Omental fat pad (tissue), 4 donors: ENCODE data around the gene ERC2. TPM values are rescaled to one million over a fixed set of nuclear protein-coding genes. Genes with fewer than 3 reads are reported as not detected.

Source experiments
- ATAC-seq: fragments of 150-250 bp; one replicate; pipeline ENCODE4 v1.9.1; 2016; ENCODE audit warnings: mild to moderate bottlenecking, moderate library complexity; ENCODE audit not compliant: low FRiP score
- DNase-seq: peaks from one replicate; pipeline ENCODE4 v3.0.0-alpha.2; 2019; ENCODE audit warnings: low spot score
- total RNA-seq, 4 donors: library from RNA; depleted of rRNA; stranded (reverse); fragments of >200 nt; gene quantifications; one replicate each; pipeline ENCODE4 v1.1.0, GENCODE V29; 2016
- TF ChIP-seq, protein P1 (sequence below), 3 donors: fragments of 450-650 bp; IDR thresholded peaks; one replicate each; pipeline ENCODE4 v1.5.1; 2016 to 2017; ENCODE audit warnings: antibody characterized with exemption in 3 of 3, mild to moderate bottlenecking in 3 of 3, moderate library complexity in 2 of 3

The ERC2 gene
- total RNA-seq, 4 donors from 2014 or later = 0.75 to 4.2 (median 2.3) TPM; not detected in 1

DNA sequence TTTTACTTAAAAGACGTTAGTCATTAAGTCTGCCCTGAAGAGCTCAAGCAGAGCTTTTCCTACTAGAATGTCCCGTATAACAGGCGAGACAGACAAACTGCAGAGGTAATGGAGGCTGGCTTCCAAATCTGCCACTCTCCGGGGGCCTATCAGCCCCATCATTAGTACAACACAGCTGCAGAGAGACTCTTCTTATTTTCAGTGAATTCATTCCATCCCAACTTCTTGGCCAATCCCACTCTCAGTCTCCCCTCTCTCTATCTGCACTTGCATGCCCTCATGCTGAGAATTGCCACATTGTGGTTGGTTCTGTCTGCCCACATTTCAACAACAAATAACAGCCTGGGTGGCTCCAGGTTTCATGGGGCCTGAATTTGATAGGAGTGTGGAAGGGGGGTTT, 412.7 kb downstream of the ERC2 start:
- no peak for ATAC-seq
- TF ChIP-seq, protein P1, sequence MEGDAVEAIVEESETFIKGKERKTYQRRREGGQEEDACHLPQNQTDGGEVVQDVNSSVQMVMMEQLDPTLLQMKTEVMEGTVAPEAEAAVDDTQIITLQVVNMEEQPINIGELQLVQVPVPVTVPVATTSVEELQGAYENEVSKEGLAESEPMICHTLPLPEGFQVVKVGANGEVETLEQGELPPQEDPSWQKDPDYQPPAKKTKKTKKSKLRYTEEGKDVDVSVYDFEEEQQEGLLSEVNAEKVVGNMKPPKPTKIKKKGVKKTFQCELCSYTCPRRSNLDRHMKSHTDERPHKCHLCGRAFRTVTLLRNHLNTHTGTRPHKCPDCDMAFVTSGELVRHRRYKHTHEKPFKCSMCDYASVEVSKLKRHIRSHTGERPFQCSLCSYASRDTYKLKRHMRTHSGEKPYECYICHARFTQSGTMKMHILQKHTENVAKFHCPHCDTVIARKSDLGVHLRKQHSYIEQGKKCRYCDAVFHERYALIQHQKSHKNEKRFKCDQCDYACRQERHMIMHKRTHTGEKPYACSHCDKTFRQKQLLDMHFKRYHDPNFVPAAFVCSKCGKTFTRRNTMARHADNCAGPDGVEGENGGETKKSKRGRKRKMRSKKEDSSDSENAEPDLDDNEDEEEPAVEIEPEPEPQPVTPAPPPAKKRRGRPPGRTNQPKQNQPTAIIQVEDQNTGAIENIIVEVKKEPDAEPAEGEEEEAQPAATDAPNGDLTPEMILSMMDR (IDR thresholded peaks at IDR 0.05) = no peak
- DNase-seq = no peak

DNA sequence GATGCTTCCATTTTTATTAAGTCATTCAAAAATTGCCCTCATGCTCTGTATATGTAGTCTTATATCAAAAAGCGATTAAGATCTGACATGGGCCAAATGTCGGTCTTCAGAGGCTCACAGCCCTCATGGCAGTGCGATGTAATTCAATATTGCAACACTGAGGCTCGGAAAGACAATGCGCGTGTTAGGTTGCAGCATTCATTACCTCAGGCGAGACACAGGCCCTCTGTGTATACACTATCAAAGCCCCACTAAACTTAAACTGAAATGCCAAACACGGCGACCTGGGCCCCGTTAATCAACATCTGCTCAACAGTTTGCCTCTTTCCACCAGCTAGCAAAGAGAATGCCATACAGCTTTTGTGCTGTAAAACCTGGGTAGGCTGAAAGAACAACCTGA, 413.4 kb downstream of the ERC2 start:
- ATAC-seq = no peak
- DNase-seq = no peak
- TF ChIP-seq, protein P1 (IDR thresholded peaks at IDR 0.05) = no peak

DNA sequence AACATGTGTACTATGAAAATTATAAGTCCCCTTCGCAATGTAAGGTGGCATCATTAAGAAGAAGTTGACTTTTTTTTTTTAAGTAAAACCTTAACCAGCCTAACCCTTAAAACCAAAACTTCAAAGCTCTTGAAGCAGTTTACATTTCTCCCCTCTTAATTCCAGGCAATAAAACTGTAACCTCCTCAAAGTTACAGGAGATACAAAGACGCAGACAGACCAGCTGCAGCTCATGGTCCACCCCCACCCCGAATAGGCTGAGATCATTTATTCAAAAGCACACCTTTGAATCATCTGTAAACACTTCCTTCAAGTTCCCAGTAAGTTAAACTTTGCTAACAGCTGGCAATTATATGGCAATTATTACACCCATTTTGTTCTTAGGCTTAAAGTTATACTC, 414.5 kb downstream of the ERC2 start:
- no peak for DNase-seq
- TF ChIP-seq, protein P1 (IDR thresholded peaks at IDR 0.05) = no peak
- ATAC-seq = no peak

DNA sequence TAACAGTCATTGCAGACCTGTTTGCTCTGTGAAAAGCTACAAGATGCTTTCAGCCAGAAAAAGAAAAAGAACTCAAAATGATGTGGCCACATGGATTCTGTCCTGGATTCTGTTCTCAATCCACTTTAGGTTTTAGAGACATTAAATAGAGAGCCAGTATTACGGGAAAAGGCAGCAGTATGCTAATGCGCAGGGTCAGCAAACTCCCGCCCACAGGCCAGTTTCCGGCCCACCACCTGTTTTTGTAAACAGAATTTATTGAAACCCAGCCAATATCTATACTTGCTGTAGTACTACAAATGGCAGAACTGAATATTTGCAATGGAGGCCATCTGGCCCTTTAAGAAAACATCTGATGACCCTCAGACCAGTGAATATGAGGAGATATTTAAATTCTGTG, 416.1 kb downstream of the ERC2 start:
- ATAC-seq (no peak), DNase-seq (no peak)
- TF ChIP-seq, protein P1 (IDR thresholded peaks at IDR 0.05) = no peak

- TF ChIP-seq, protein P1 (IDR thresholded peaks at IDR 0.05) = no peak
- ATAC-seq (no peak), DNase-seq (no peak)
These were observed 417.2 kb downstream of the ERC2 start for GRCh38 chr3:56051052-56051451.

DNA sequence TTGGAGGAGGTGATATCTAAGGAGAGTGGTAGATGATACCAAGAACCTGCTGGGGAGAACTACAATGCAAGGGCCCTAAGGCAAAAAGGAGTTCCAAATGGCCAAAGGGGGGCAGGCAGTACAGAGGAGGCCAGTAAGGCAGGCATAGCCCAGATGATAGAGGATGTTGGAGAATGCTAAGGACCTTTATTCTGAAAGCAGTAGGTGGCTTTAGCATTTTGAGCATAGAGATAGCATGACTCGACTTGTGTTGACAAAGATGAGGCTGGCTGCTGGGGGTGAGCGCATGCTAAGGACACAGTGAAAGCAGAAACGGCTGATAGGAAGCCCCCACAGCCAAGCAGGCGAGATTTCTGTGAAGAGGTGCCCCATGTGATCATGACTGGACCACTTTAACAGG, 419.3 kb downstream of the ERC2 start:
- TF ChIP-seq, protein P1 (IDR thresholded peaks at IDR 0.05) = no peak
- DNase-seq (no peak), ATAC-seq (no peak)

DNA sequence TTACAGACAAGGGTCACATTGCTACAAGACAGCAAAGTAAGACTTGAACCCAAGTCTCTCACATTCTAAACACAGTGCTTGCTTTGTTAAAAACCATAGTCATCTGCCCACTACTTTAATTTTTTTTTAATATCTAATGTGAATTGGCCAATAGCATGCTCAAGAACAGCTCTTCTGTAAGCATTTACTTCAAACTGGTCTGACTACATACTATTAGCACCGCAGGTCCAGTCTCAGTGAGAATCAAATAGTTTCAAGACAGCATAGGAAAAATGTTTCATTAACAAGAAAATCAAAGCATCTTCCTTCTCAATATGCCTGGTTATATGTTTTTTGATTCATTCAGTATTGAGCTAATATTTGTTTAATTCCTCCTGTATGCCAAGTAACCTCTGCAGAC, 419.9 kb downstream of the ERC2 start:
- ATAC-seq = no peak
- no peak for DNase-seq
- TF ChIP-seq, protein P1 (IDR thresholded peaks at IDR 0.05) = no peak
